Fibroblast of villous mesenchyme (primary cell): ENCODE data around the gene TMEM151B. TPM values are rescaled to one million over a fixed set of nuclear protein-coding genes. Genes with fewer than 3 reads are reported as not detected.
A peak's percentile ranks its signal among the peaks of the same experiment; 100 is the strongest.

Source experiments
- DNase-seq: peaks from one replicate; pipeline ENCODE4 v3.0.0-alpha.2; 2010; ENCODE audit warnings: low read depth
- H3K4me3 ChIP-seq: 2 replicates; pipeline ENCODE4 v1.5.1; 2011; ENCODE audit warnings: low read depth, mild to moderate bottlenecking, low read length
- CTCF ChIP-seq: IDR thresholded peaks from 2 replicates; pipeline ENCODE4 v1.5.1; 2012; ENCODE audit warnings: low read depth, mild to moderate bottlenecking, low read length; ENCODE audit not compliant: insufficient read depth
- total RNA-seq: library from RNA; depleted of rRNA; stranded (reverse); fragments of >200 nt; gene quantifications from 2 replicates; pipeline ENCODE4 v1.2.3, GENCODE V29; 2012

The TMEM151B gene
- total RNA-seq, 1 donor, result not detected

DNA sequence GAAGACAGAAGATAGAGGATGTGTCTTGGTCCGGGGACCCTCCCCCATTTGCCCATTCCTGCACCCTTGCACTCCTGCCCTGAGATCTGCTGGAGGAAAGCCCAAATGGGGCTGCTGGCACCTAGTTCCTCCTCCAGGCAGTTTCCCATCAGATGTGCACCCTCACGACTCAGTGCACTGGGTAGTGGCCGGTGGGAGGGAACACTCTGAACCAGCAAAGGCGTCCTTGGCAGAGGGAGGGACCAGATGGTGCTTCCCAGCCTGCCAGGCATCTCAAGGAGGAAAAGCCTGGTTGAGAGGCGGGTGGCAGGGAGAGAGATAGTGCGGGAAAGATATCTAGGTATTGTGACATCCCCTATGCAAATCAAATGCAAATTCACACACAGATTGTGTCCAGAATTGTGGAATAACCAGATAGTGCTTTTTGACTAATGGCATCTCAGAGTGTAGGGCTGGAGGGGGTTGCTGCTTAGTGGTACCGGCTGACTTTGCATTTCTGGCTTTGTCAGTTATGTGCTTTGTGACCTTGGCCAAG is 19.5 kb downstream of the TMEM151B start:
- TF ChIP-seq CTCF, result no peak
- no peak overlapping the region for H3K4me3 ChIP-seq
- DNase-seq, result no peak

- TF ChIP-seq CTCF, result no peak
- DNase-seq, result no peak
- no peak overlapping the region for H3K4me3 ChIP-seq
Observed at GRCh38 chr6:44291841-44292240, 21.6 kb downstream of the TMEM151B start.

DNA sequence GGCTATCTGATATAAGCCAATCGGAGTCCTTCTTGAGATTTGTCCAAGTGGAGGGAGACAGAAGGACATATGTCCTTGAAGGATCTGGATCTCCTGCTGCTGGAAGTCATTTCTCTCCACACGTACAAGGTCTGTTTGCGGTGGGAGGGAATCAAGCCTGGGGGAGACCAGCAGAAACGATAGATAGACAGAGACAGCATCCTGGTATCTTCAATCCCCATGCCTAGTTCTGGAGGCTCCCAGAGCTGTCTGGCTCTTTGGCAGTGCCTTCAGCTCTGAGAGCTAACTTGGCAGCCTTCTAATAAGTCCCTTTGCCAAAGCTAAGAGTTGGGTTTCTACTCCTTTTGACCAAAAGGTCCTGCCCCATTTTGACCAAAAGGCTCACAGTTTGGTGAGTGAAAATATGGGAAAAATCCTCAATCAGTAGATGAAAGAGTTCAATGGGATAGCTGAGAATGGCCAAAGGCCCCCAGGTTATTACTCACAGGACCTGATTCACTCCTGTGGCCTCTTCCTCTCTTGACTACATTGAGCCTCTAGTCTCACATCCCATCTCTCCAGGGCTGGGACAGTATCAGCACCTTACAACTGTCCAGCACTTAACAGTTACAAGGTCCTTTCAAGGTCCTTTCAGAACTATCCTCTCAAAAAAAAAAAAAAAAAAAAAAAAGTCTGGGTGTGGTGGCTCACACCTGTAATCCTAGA is 22.6 kb downstream of the TMEM151B start:
- DNase-seq, result no peak
- H3K4me3 ChIP-seq, result no peak overlapping the region
- no peak for TF ChIP-seq CTCF

DNA sequence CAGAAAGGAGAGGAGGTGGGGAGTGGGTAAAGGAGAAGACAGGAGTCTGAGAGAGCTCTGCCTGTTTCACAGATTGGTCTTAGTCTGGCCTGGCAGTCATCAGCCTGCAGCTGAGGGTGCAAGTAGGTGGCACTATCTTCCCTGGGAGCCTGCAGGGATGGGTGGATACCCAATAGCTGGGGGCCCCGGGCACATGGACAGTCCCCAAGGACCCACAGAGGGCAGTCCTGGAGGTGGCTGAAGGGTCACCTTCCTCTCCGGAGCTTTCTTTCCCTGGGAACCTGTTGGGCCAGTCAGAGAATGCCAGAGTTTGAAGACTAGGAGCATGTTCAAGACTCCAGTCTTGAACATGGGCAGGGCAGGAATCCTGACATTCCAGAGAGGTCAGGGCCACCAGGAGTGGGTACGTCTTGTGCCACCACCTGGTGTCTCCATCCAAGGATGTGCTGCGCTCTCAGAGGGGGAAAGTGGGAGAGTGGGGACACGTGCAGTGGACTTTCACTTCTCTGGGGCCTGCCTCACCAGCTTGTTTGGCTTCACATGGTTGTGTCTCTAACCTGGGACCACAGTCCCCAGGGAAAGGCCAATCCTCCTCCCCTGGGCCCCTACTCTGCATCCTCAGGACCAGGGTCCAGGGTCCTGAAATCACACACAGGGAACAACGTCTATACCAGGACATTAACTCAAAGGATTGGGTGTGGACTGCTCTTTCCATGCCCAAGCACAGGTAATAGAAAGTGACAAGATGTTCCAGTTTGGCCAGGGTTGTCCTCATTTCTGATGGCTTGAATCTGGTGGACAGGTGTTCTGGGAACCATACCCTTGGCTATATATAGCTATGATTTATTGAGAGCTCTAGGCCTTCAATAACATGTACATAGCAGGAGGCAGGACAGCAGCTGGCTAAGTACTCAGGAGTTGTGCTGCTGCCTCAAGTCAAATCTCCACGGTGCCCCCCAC is 24.9 kb downstream of the TMEM151B start:
- TF ChIP-seq CTCF, result no peak
- no peak overlapping the region for H3K4me3 ChIP-seq
- no peak for DNase-seq

DNA sequence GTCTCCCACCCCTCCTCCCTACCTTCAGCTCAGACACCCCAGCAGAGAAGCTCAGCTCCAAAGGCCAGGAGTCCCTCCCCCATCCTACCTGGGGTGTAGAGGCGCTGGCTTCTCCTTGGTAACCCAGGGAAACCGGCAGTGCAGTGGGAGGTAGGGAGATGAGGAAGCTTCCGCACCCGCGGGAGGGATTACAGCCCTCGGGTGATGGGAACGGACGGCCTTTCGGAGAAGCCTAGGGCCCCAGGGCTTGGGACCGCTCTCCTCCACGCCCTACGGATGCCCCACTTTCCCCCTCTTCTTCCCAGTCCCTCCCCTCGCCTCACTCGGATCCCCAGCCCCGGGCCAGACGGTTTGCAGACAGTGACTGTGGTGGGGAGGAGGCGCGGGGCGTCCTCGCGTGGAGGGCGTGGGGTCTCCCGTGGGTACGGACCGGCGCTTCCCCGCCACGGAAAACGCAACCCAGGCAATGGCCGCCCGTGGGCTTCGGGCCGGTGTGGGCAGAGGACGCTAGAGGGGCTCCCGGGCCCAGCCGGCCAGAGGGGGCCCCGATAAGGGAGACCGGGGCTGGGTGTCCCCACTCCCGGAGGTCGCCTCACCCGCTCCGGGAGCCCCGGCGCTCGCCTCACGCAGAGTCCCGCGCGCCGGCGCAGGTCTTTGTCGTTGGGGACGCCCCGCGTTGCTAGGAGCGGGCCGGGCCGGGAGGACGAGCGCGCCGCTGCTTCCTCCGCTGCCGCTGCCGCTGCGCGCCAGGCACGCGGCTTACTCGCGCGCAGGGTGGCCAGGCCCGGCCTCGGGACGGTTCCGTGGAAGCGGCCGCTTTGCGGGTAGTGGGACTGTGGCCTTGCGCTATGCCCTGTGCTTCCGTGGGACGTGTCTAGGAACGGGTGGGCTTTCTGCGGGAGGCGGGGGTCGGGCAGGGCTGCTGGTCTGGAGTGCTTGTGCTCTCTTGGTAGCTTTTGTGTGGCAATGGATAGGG is 27.1 kb downstream of the TMEM151B start:
- no peak for TF ChIP-seq CTCF
- peak; percentile 24 for DNase-seq
- H3K4me3 ChIP-seq, result peak overlapping the region; percentile 52
